NCI-H187 treated with DMSO at 0.1 percent for 48 hours (cell line): ENCODE measurements around the gene SMNDC1.
"Not testable (repeated sequence)": the region's sequence is repeated elsewhere in the genome, so short reads cannot be mapped to it uniquely, and the experiment has no call there.

ENCODE experiments used
- DNase-seq: peaks from one replicate; lab custom pipeline; 2025; lab: John Stamatoyannopoulos, UW

The SMNDC1 gene

GRCh38 chr10:110249489-110249888 lies 55.2 kb downstream of the SMNDC1 start:
- DNase-seq, result not testable (repeated sequence)

GRCh38 chr10:110247833-110248232 lies 56.9 kb downstream of the SMNDC1 start:
- DNase-seq, result not testable (repeated sequence)

- DNase-seq, result no peak
These were observed 60.2 kb downstream of the SMNDC1 start for GRCh38 chr10:110244550-110244949.

- no peak for DNase-seq
These were observed 62.2 kb downstream of the SMNDC1 start for GRCh38 chr10:110242511-110242910.

GRCh38 chr10:110241841-110242240 lies 62.9 kb downstream of the SMNDC1 start:
- DNase-seq, result no peak

GRCh38 chr10:110241407-110241806 lies 63.3 kb downstream of the SMNDC1 start:
- DNase-seq, result no peak
